HG03442 (cell line): ENCODE results near the gene AVL9.
"Not testable (repeated sequence)": the region's sequence is repeated elsewhere in the genome, so short reads cannot be mapped to it uniquely, and the experiment has no call there.

Experiments
- ATAC-seq: cut with Tn5 transposase; IDR thresholded peaks from one replicate; pipeline ENCODE4 v1.9.1; 2021; ENCODE audit warnings: mild to moderate bottlenecking, moderate library complexity; ENCODE audit not compliant: unreplicated experiment

AVL9 gene

DNA sequence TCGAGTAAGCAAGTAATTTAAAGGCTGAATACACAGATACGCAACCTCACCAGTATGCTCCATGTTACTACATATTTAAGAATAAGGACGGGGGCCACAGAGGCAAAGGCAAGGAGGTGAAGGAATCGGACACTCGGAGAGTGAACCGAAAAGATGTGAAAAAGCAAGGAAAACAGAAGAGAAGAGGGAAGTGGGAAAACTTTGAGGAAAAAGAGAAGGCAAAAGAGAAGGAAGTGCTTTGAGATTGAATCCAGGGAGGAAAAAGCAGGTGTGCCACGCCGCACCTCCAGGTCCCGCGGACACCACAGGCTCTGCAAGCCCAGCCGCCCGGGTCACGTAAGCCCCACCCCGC, 367 bp upstream of the AVL9 start:
- ATAC-seq: peak; percentile 4

GRCh38 chr7:32496052-32496813, 944 bp downstream of the AVL9 start:
- ATAC-seq: no peak

DNA sequence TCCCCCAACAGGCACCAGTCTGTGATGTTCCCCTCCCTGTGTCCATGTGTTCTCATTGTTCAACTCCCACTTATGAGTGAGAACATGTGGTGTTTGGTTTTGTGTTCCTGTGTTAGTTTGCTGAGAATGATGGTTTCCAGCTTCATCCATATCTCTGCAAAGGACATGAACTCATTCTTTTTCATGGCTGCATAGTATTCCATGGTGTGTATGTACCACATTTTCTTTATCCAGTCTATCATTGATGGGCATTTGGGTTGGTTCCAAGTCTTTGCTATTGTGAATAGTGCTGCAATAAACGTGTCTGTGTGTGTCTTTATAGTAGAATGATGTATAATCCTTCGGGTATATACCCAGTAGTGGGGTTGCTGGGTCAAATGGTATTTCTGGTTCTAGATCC, 4.5 kb downstream of the AVL9 start:
- not testable (repeated sequence) for ATAC-seq

DNA sequence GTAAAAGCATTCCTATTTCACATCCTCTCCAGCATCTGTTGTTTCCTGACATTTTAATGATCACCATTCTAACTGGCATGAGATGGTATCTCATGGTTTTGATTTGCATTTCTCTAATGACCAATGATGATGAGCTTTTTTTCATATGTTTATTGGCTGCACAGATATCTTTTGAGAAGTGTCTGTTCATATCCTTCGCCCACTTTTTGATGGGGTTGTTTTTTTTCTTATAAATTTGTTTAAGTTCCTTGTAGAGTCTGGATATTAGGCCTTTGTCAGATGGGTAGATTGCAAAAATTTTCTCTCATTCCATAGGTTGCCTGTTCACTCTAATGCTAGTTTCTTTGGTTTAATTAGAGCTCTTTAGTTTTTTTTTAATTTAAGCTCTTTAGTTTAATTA, 4.9 kb downstream of the AVL9 start:
- not testable (repeated sequence) for ATAC-seq

- ATAC-seq: peak; percentile 80
Observed at GRCh38 chr7:32500922-32501341, 5.6 kb downstream of the AVL9 start.

DNA sequence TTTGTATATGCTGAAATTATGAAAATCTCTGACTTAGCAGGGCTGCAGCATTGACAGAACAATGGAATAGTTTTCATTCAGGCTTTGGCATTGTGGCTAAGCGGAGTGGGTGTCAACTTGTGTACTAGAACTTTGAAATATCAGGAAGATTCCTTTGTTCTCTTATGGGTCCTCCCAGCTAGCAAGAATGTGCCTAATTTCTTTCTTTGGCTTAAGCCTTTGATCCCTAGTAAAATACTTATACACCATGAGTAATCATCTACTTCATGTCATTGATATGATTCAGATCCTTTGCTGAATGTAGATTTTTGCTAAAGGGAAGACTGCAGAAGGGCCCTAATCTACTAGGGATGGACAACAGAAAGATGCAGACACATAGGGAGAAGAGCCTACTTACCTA, 6.2 kb downstream of the AVL9 start:
- ATAC-seq: no peak

DNA sequence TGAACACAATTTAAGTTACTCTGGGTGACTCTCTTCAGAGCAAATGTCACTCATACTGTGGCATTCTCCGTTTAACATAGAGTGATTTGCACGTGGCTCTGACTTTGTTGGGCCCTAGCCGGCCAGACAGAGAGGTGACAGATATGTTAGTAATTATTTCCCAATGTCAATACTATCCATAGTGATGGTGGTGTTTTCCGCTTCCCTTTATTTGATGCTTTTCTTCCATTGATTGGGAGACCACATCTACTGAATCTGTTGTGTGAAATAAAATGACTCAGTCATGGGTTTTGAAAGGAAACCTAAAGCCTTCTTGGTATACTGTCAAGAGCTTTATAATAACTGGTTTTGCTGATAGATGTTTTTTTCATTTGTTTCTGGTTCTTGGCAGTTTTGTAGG, 7.4 kb downstream of the AVL9 start:
- no peak for ATAC-seq

DNA sequence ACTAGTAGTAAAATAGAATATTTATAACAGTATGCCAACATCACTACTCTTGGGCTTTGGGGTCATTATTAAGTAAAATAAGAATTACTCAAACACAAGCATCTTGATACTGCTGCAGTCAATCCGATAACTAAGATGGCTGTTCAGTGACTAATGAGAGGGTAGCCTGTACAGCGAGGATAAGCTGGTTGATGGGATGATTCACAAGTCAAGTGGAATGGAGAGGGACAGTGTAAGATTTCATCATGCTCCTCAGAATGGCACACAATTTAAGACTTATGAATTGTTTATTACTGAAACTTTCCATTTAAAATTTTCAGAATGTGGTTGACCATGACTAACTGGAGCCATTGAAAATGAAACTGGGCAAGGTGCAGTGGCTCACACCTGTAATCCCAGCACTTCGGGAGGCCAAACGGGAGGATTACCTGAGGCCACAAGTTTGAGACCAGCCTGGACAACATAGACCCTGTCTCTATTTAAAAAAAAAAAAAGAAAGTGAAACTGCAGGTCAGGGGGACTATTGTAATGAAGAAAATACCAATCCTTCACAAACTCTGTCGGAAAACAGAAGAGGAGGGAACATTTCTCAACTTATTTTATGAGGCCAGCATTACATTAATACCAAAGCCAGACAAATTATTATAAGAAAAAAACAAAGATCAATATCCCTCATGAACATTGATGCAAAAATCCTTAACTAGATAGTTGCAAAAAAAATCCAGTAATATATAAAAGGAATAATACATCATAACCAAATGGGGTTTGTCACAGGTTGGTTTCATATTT, 11.2 kb downstream of the AVL9 start:
- ATAC-seq: peak; percentile 70

- ATAC-seq: no peak
Observed at GRCh38 chr7:32507414-32507813, 12.1 kb downstream of the AVL9 start.

DNA sequence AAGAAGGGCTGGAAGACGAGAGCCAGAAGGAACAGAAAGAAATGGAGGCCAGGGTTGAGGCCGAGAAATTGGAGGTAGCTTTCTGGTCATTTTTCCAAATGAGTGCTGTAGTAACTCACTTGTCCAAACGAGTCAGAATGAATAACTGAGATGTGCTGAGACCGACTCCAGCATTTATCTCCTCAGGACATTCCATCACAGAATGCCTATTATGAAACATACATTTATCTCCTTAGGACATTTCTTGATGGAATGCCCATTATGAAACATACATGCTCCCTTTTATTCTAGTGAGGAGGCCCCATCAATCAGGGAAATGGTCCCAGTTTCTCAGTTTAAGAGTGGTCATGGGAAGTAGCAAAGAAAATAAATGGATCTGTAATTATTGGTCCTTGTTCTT, 16.5 kb downstream of the AVL9 start:
- ATAC-seq: no peak

DNA sequence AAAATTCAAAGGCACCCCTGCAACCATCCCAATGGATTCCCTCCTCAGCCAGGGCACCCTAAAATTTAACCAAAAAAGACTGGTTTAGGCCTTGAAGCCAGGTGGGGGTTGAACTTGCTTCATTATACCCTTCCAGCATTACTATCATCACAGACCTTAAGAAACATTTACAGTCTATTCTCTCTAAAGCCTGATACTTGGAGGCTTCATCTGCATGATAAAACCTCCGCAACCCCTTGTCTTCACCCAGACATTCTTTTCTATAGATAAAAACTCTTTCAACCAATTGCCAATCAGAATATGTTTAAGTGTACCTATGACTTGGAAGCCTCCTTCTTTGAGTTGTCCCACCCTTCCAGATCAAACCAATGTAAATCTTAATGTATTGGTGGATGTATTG, 17.9 kb downstream of the AVL9 start:
- no peak for ATAC-seq

- ATAC-seq: peak; percentile 86
Observed at GRCh38 chr7:32515890-32516550, 20.7 kb downstream of the AVL9 start.

DNA sequence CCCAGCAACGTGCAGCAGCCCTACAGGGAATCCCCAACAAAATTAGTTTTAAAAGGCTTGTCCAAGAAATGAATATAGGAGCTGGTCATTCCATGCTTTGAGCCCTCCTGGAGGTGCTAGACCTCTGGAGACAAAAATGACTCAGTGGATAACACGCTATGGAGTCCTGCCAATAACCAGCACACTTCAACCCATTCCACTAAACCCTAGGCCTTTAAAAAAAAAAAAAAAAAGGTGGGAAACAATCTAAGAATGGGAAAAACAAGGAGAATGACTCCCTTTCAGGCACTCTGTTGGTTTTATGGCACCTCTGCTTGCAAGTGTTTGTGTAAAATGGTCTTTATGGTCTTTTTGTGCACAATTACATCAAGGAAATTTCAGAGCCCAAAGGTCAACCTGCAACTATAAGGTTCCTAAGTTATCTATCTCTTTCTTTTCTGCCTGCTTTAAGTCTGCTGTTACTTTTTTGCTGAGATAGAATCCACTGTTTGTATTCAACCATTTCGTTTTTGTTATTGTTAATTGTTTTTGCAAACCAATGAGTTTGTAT, 21.3 kb downstream of the AVL9 start:
- peak; percentile 3 for ATAC-seq

- ATAC-seq: no peak
Observed at GRCh38 chr7:32518534-32519140, 23.3 kb downstream of the AVL9 start.

GRCh38 chr7:32519763-32520162, 24.5 kb downstream of the AVL9 start:
- no peak for ATAC-seq

DNA sequence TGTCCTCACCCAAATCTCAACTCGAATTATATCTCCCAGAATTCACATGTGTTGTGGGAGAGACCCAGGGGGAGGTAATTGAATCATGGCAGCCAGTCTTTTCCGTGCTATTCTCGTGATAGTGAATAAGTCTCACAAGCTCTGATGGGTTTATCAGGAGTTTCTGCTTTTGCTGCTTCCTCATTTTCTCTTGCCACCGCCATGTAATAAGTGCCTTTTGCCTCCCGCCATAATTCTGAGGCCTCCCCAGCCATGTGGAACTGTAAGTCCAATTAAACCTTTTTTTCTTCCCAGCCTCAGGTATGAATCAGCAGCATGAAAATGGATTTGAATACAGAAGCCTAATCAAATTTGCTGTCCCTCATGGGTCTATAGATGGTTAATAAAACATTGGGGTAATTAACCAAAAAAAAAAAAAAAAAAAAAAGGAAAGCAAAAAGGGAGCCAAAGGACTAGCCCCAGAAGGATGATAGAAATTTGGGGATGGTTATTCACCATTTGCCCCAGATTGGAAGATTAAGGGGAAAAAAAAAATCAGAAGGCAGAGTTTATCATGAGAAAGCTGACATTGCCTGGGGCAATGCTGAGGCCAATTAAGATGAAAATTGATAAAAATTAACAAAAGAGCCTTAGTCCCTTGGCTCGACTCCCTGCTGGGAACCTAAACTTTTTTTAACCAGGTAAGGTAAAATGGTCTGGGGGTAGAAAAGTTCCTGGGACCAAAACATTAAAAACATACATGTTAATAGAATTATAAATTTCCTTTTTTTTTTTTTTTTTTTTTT, 27.6 kb downstream of the AVL9 start:
- ATAC-seq: no peak

GRCh38 chr7:32524631-32525030, 29.3 kb downstream of the AVL9 start:
- no peak for ATAC-seq

- ATAC-seq: no peak
Observed at GRCh38 chr7:32525839-32526238, 30.6 kb downstream of the AVL9 start.

GRCh38 chr7:32531402-32531801, 36.1 kb downstream of the AVL9 start:
- no peak for ATAC-seq

DNA sequence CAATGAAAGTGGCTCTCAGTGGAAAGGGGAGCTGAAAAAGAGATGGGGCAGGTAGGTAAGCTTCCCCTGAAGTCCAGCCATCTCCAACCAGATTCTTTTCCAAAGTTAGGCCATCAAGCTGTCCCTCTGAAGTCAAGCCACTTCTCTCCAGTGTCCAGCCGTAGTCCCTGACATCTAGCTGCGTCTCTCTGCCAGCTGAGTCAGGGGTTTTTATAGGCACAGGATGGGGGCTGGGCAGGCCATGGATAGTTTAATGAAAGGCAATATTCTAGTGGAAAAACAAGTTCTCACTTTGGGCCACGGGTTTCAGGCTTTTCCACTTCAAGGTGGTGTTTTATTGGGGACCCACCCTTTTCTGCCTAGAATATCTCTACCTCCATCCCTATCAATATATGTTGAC, 36.8 kb downstream of the AVL9 start:
- ATAC-seq: no peak
